Epithelial cell of proximal tubule (primary cell): Measurements from ENCODE around the gene NDRG3. TPM values are rescaled to one million over a fixed set of nuclear protein-coding genes. Genes with fewer than 3 reads are reported as not detected.

Experiments used
- DNase-seq: peaks from one replicate; pipeline ENCODE4 v3.0.0-alpha.2; 2011; ENCODE audit warnings: low read depth
- H3K4me3 ChIP-seq: 2 replicates; pipeline ENCODE4 v1.5.1; 2011; ENCODE audit warnings: low read depth, mild to moderate bottlenecking, low read length
- total RNA-seq: library from RNA; depleted of rRNA; stranded (reverse); fragments of >200 nt; gene quantifications from 2 replicates; pipeline ENCODE4 v1.2.3, GENCODE V29; 2015
- TF ChIP-seq, protein P1 (sequence below): conservative IDR thresholded peaks from 2 replicates; pipeline ENCODE4 v1.5.1; 2012; ENCODE audit warnings: low read depth, mild to moderate bottlenecking, low read length

The NDRG3 gene
- total RNA-seq, 1 donor from 2014 or later: 16.7 TPM

GRCh38 chr20:36745234-36745926, 510 bp downstream of the NDRG3 start:
- DNase-seq: no peak
- TF ChIP-seq, protein P1, sequence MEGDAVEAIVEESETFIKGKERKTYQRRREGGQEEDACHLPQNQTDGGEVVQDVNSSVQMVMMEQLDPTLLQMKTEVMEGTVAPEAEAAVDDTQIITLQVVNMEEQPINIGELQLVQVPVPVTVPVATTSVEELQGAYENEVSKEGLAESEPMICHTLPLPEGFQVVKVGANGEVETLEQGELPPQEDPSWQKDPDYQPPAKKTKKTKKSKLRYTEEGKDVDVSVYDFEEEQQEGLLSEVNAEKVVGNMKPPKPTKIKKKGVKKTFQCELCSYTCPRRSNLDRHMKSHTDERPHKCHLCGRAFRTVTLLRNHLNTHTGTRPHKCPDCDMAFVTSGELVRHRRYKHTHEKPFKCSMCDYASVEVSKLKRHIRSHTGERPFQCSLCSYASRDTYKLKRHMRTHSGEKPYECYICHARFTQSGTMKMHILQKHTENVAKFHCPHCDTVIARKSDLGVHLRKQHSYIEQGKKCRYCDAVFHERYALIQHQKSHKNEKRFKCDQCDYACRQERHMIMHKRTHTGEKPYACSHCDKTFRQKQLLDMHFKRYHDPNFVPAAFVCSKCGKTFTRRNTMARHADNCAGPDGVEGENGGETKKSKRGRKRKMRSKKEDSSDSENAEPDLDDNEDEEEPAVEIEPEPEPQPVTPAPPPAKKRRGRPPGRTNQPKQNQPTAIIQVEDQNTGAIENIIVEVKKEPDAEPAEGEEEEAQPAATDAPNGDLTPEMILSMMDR: no peak
- H3K4me3 ChIP-seq: peak overlapping the region; percentile 88

DNA sequence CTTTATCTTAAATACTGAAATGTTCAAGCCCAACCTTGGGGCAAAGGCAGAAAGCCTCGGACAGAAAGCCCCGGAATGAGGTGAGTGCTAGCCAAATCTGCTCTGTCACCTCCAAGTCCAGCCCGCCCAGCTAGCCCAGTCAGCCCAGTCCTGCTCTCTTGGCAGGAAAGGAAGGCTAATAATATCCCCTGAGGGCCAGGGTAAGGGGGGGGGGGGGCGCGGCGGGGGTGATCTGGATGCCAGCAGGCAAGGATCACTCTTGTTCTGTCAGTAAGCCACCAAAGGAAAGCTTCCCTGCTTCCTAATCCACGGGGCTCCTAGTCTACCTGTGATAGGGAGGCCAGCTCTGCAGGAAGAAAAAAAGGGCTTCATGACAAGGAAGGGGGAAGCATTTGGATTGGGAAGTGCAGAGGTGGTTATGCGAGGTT, 1.1 kb downstream of the NDRG3 start:
- DNase-seq: no peak
- TF ChIP-seq, protein P1: no peak
- peak overlapping the region; percentile 88 for H3K4me3 ChIP-seq

- TF ChIP-seq, protein P1: no peak
- DNase-seq: no peak
- no peak overlapping the region for H3K4me3 ChIP-seq
Observed at GRCh38 chr20:36744243-36744642, 1.6 kb downstream of the NDRG3 start.

DNA sequence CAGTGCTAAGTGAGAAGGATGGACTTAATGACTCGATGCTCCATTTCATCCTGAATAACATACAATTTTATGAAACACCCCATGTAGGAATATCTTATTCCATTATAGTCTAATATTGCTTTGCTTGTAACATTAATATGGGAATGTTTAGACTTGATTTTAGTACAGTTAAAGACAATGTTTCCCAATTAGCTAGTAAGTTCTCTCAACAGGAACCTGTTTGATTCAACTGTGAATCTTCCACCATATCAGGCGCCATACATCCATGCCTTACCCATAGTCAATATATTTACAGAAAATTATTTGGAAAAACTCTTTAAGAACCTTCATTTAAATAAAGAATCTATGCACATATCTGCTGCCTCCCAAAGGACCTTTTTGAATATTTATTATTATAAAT, 3.3 kb downstream of the NDRG3 start:
- no peak for DNase-seq
- no peak overlapping the region for H3K4me3 ChIP-seq
- TF ChIP-seq, protein P1: no peak

DNA sequence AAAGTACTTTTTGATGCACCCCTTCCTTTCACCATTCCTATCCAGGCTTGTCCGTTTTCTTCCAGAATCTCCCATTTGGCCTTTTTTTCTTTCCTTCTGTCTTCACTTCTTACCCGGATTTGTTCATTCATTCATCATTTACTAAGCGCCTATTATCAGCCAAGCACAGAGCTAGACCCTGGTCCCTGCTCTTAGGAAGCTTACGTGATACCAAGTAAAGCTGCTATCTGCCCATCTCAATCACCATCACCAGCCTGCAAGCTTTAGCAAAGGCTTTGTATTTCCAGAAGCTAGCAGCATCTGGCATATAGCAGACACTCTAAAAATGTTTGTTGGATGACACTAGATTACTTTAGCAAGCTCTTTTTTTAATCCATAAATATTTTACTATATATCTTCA, 4.8 kb downstream of the NDRG3 start:
- H3K4me3 ChIP-seq: no peak overlapping the region
- DNase-seq: no peak
- TF ChIP-seq, protein P1: no peak

- no peak for DNase-seq
- TF ChIP-seq, protein P1: no peak
Observed at GRCh38 chr20:36737183-36737499, 8.7 kb downstream of the NDRG3 start.

DNA sequence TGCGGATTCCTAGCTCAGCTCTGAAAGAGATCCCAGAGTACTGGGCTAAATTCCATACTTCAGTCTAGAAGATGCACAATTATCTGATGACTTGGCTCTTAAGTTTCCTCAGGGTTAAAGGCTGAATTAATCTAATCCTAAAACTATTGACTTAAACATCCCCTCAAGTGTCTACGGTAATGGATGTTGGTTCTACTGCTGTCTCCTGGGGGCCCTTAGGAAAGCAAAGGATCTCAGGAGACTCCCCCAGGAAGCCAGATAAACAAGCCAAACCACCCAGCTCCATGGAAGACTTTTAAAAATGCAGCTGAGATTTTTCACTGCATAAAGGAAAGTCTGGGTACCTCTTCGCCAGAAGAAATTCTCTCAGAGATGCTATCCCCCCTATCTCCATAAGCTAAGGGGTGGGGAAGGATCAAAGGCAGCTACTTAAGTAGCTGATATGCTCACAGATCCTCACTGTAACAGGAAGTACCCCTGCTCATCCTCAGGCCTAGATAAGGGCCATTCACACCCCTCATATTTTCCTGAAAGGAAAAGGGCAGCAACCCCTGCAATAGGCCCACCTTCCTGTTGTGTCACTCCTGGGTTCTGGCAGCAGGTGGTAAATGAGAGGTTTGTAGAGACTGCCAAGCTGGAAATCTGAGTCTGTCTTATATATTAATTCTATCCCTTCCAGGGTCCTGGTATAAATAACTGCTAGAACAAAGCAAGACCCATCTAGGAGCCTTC, 9.3 kb downstream of the NDRG3 start:
- TF ChIP-seq, protein P1: no peak
- H3K4me3 ChIP-seq: no peak overlapping the region
- no peak for DNase-seq

More at GRCh38 chr20:36737183-36737499, 8.7 kb downstream of the NDRG3 start:
- H3K4me3 ChIP-seq: no peak overlapping the region
